AG09319 (cell line): Measurements from ENCODE around the gene CHCHD6.

ENCODE experiments used
- DNase-seq: peaks from one replicate; pipeline ENCODE4 v3.0.0-alpha.2; 2010; ENCODE audit warnings: low read depth; ENCODE audit errors: extremely low read depth
- TF ChIP-seq, protein P1 (sequence below): IDR thresholded peaks from 2 replicates; pipeline ENCODE4 v1.5.1; 2011; ENCODE audit warnings: low read depth, mild to moderate bottlenecking, inconsistent platforms, low read length, moderate library complexity

The CHCHD6 gene

DNA sequence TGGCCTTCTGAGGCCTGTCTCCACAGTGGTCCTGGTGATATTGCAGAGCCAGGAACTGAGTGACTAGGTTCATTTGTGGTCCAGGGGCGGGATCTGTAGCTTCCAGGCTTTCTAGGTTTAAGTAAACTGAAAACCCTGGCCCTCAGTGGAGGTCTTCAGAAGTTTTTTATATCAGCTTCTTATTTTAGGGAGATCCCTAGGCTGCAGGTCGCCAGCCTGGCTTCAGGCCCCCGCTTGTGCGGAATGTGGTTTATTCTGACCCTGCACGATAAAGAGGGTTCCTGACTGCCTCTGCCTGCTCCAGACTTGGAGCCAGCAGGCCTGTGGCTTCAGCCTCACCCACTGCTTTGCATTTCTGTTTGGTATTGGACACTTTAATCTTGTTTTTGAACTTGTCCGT lies 145.0 kb downstream of the CHCHD6 start:
- TF ChIP-seq, protein P1, sequence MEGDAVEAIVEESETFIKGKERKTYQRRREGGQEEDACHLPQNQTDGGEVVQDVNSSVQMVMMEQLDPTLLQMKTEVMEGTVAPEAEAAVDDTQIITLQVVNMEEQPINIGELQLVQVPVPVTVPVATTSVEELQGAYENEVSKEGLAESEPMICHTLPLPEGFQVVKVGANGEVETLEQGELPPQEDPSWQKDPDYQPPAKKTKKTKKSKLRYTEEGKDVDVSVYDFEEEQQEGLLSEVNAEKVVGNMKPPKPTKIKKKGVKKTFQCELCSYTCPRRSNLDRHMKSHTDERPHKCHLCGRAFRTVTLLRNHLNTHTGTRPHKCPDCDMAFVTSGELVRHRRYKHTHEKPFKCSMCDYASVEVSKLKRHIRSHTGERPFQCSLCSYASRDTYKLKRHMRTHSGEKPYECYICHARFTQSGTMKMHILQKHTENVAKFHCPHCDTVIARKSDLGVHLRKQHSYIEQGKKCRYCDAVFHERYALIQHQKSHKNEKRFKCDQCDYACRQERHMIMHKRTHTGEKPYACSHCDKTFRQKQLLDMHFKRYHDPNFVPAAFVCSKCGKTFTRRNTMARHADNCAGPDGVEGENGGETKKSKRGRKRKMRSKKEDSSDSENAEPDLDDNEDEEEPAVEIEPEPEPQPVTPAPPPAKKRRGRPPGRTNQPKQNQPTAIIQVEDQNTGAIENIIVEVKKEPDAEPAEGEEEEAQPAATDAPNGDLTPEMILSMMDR = no peak
- no peak for DNase-seq

DNA sequence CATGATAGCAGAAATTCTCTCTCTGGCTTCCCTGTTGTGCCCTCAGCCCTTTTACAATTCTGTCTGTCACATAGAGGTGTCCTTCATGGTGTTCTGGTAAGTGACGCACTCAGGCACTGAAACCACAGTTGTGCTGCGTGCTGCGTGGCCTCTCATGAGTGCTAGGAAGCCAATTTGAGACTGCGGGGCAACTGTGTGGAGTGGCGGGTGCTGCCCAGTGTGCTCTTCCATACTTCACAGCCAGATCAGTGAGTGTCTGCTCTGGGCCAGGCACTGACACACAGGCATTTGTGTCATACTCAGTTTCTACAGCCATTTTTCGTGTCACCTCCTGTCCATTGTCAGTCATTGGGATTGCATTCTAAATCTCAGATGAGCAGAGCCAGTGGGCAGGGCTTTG lies 145.7 kb downstream of the CHCHD6 start:
- TF ChIP-seq, protein P1 = no peak
- DNase-seq = no peak

DNA sequence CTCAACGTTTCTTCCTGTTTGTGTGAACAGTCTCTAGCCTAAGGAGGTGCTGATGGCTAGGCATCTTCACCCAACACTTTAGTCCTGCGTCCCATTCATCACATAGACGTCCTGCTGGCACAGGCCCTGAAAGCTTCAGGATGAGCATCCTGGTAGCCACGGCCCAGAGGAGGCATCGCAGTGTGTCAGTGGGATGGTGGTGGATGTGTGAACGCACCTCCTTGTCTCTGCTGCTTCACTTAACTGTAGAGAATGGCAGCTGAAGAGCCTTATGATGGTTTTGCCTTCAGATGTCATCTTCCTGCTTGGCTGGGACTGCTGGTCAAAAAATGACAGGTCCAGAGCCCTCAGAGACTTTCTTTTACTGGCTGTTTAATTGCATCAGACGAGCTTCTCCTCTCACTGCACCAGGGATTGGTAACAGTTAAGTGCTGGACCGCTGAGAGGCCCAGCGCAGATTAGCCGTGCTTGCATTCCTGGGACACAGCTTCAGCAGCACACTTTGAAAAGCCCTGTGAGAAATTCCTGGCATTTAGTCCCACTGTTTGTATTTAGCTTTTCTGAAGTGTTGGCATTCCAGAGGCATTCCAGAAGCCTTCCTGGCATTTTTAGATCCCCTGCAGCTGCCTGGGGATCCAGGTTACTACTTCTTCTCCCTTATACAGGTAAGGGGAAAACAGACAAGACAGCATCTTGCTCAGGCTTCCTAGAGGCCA lies 146.5 kb downstream of the CHCHD6 start:
- TF ChIP-seq, protein P1 = no peak
- no peak for DNase-seq

DNA sequence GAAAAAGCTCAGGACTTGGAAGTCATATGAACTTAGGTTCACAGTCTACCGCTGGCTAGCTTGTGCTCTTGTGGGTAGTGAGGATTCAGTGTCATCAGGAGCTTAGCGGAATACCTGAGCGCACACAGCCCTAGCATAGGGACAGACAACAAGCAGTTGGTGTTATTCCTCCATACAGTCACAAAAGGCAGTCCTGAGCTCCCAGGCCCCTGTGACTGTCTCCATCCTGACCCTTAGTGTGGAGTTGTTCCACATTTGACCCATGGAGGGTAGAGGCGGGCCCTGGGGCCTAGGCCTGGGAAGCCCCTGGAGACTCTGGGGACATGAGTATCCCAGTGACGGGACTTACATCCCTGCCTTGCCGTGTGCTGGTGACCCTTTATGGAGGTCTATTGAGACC lies 147.3 kb downstream of the CHCHD6 start:
- TF ChIP-seq, protein P1 = no peak

DNA sequence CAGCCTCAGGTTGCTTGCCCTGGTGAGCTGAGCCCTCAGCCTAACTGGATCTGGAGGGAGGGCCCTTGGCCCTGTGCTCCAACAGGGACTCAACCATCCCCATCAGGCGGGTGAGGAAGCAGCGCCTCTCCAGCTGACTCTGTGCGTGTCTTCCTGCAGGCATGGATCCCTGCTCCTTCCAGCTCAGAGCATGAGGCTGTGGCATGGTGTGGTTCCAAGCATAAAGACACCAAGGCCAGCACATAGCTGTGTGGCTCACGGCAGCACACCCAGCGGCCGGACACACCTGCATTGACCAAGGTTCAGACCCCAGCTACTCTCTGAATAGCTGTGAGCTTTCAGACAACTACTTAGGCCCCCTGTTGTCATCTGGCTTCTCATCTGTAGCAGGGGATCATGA lies 147.9 kb downstream of the CHCHD6 start:
- no peak for DNase-seq
- TF ChIP-seq, protein P1 = no peak

More for the DNA sequence above, 147.3 kb downstream of the CHCHD6 start:
- DNase-seq = no peak

DNA sequence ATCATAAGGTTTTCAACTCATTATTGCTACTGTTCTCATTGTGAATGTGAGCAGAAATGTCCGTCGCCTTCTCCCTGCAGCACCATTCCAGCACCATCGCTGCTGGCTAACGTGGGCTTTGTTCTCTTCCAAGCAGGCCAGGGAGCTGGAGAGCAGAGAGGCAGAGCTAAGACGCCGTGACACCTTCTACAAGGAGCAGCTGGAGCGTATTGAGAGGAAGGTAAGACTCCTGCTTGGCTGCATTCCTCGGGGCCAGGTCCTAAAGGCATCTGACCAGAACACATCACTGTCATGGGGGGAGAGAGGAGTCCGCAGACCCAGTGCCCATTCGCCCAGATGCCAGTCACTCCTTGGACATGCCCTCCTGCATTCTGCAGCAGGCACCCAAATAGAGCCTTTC lies 148.5 kb downstream of the CHCHD6 start:
- TF ChIP-seq, protein P1 = no peak
- no peak for DNase-seq

DNA sequence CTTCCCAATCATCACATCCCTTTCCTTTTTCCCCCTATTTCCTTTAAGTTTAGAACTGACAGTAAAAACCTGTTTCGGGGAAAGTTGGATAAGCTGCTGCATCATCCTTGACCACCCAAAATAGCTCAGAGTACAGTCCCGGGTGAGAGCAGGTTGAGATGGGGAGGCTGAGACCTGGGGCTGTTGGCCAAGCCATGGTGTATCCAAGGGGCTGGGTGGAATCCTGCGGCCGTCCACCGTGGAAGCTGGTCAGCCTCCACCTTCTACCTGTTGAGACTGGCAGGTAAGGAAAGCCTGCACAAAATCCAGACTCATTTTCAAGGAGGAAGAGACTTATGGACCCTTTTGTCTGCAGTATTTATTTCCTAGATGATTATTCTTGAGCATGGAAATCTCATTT lies 150.6 kb downstream of the CHCHD6 start:
- TF ChIP-seq, protein P1 = no peak
- no peak for DNase-seq
